ENCODE results near the gene BOK. TPM values are rescaled to one million over a fixed set of nuclear protein-coding genes. Genes with fewer than 3 reads are reported as not detected.

Gene BOK
- total and polyA plus RNA-seq, 9 of the 15 experiments (the other 6 are each of a cell fraction or from before 2014, with no cell fraction given) = 0.03 to 3.3 (median 2.0) TPM; not detected in 1

GRCh38 chr2:241540771-241541561 is 17.6 kb upstream of the BOK start (continued):
- TF ChIP-seq MAFG (tag; conservative IDR thresholded peaks at IDR 0.05) (no peak), MAZ (CRISPR knock-in tag; conservative IDR thresholded peaks at IDR 0.05 in 1 of 2, IDR thresholded peaks at IDR 0.05 in 1 of 2) (no peak), ZBTB40 (IDR thresholded peaks at IDR 0.05) (0 out of 2 replicates have a peak, but pooled peaks have one; percentile 20), ZBTB40 (CRISPR knock-in tag; IDR thresholded peaks at IDR 0.05) (no peak), GATAD2B (IDR thresholded peaks at IDR 0.05; ENCODE audit: borderline replicate concordance) (no peak), CBX1 (IDR thresholded peaks at IDR 0.05; ENCODE audit: low read depth) (no peak), CREBBP (IDR thresholded peaks at IDR 0.05; ENCODE audit: low read depth, low read length) (no peak), TAF1 (IDR thresholded peaks at IDR 0.05; ENCODE audit: control insufficient read depth, extremely low read depth, insufficient read depth, low read length, severe bottlenecking) (peak; percentile 48), ZNF124 (CRISPR knock-in tag; IDR thresholded peaks at IDR 0.05) (no peak), ZNF592 (IDR thresholded peaks at IDR 0.05) (no peak), CHD4 (IDR thresholded peaks at IDR 0.05; ENCODE audit: insufficient read depth, insufficient replicate concordance, low read depth, low read length, poor library complexity, severe bottlenecking) (no peak), HDAC6 (IDR thresholded peaks at IDR 0.05; ENCODE audit: low read depth, low read length) (no peak), L3MBTL2 (IDR thresholded peaks at IDR 0.05) (peak; percentile 98)

Data from K562 (cell line).